GM12878 (cell line): ENCODE results near the gene CYP24A1. TPM values are rescaled to one million over a fixed set of nuclear protein-coding genes. Genes with fewer than 3 reads are reported as not detected.
A peak's percentile ranks its signal among the peaks of the same experiment; 100 is the strongest.
"Not testable (repeated sequence)": the region's sequence is repeated elsewhere in the genome, so short reads cannot be mapped to it uniquely, and the experiment has no call there.

Source experiments
- ATAC-seq: fragments of 200-7000 bp; cut with Tn5 transposase; 3 replicates; pipeline ENCODE4 v1.9.1; 2020; ENCODE audit warnings: mild to moderate bottlenecking, moderate library complexity
- BruUV-seq: library from RNA; stranded (reverse); fragments of 400-500 nt; replicated peaks from 2 replicates; lab custom pipeline; 2021; lab: Mats Ljungman, UMichigan
- CTCF ChIA-PET: fragments of 300-600 bp; sonication (Branson Sonifier 250); formaldehyde crosslinking; extraction: SDS; loops from one replicate; lab custom pipeline; 2021; ENCODE audit warnings: inconsistent platforms; lab: Yijun Ruan, JAX
- POLR2A ChIA-PET: fragments of 350-600 bp; formaldehyde crosslinking; extraction: SDS; loops from one replicate; lab custom pipeline; 2021; ENCODE audit warnings: inconsistent platforms; lab: Charles Lee
- RAD21 ChIA-PET: fragments of 300-600 bp; sonication (Branson Sonifier 250); formaldehyde crosslinking; loops from one replicate; lab custom pipeline; 2023; ENCODE audit warnings: antibody characterized with exemption; ENCODE audit not compliant: unreplicated experiment; lab: Charles Lee
- SMC1A ChIA-PET: fragments of 300-600 bp; sonication (Branson Sonifier 250); formaldehyde crosslinking; loops from one replicate; lab custom pipeline; 2023; ENCODE audit not compliant: unreplicated experiment, uncharacterized antibody; lab: Charles Lee
- DNase-seq: peaks from one replicate; pipeline ENCODE4 v3.0.0-alpha.2; 2011; ENCODE audit warnings: low read depth, low spot score
- FAIRE-seq: peaks from 3 replicates; lab custom pipeline; 2011; peaks lifted over from hg19 to GRCh38; lab: Jason Lieb, UNC
- H2AFZ ChIP-seq: 2 replicates; pipeline ENCODE4 v1.6.0; 2011; ENCODE audit warnings: low read depth, low read length, control low read depth; ENCODE audit not compliant: control insufficient read depth
- H3K27ac ChIP-seq: 2 replicates; pipeline ENCODE4 v1.5.1; 2011; ENCODE audit warnings: control low read depth; ENCODE audit not compliant: control insufficient read depth, insufficient read depth
- H3K27me3 ChIP-seq, 2 experiments: replicated peaks in 1 of 2; 2 replicates each; pipeline versions ENCODE4 v1.6.0 to v1.6.1; 2011; ENCODE audit warnings: low read length in 1 of 2; ENCODE audit not compliant: control insufficient read depth in 2 of 2, insufficient read depth in 2 of 2
- H3K36me3 ChIP-seq, 2 experiments: 2 replicates each; pipeline ENCODE4 v1.5.1; 2011; ENCODE audit warnings: low read length in 1 of 2; ENCODE audit not compliant: control insufficient read depth in 2 of 2, insufficient read depth in 2 of 2
- H3K4me1 ChIP-seq: 2 replicates; pipeline ENCODE4 v1.6.1; 2011; ENCODE audit warnings: mild to moderate bottlenecking, low read length, moderate library complexity, mixed read lengths; ENCODE audit not compliant: control insufficient read depth, insufficient read depth
- H3K4me2 ChIP-seq: 2 replicates; pipeline ENCODE4 v1.6.0; 2011; ENCODE audit warnings: control low read depth; ENCODE audit not compliant: control insufficient read depth, insufficient read depth
- H3K4me3 ChIP-seq: fragments of 200-600 bp; sonication (generic); 2 replicates; pipeline ENCODE4 v1.5.1; 2016
- H3K79me2 ChIP-seq: 2 replicates; pipeline ENCODE4 v1.6.0; 2011; ENCODE audit warnings: low read length; ENCODE audit not compliant: control insufficient read depth, insufficient read depth
- H3K9ac ChIP-seq: 2 replicates; pipeline ENCODE4 v1.8.0; 2011; ENCODE audit warnings: low read length, control low read depth, mixed read lengths; ENCODE audit not compliant: control insufficient read depth, insufficient read depth
- H3K9me3 ChIP-seq: replicated peaks from 3 replicates; pipeline ENCODE4 v1.5.1; 2011; ENCODE audit warnings: mild to moderate bottlenecking, low read length; ENCODE audit not compliant: control insufficient read depth, insufficient read depth
- H4K20me1 ChIP-seq: 2 replicates; pipeline ENCODE4 v1.6.0; 2011; ENCODE audit not compliant: control insufficient read depth, insufficient read depth
- ETV6 ChIP-seq, 2 experiments: fragments of 450-650 bp in 1 of 2; IDR thresholded peaks in 1 of 2; conservative IDR thresholded peaks in 1 of 2; 2 replicates each; pipeline ENCODE4 v1.6.1; 2014; ENCODE audit warnings: antibody characterized with exemption in 1 of 2, borderline replicate concordance in 1 of 2, low read depth in 1 of 2, mild to moderate bottlenecking in 1 of 2, moderate library complexity in 1 of 2
- NFXL1 ChIP-seq: fragments of 450-650 bp; IDR thresholded peaks from 2 replicates; pipeline ENCODE4 v1.6.1; 2017; ENCODE audit warnings: antibody characterized with exemption, mild to moderate bottlenecking, borderline replicate concordance
- SREBF1 ChIP-seq: IDR thresholded peaks from 2 replicates; pipeline ENCODE4 v1.6.1; 2012; ENCODE audit warnings: mild to moderate bottlenecking, low read length
- WGBS: methylation state at CpG from one replicate; pipeline ENCODE4 v1.1.6; 2016; ENCODE audit warnings: low lambda C conversion rate; ENCODE audit not compliant: insufficient replicate concordance, insufficient coverage; ENCODE audit errors: missing lambda C conversion rate; 5-methylcytosine and 5-hydroxymethylcytosine counted together
- in situ Hi-C: fragments of 300-500 bp; cut with MboI; formaldehyde crosslinking; loops from 9 replicates; pipeline ENCODE4 v1.14.3; 2018; ENCODE audit warnings: mixed read lengths
- intact Hi-C: fragments of 100-400 bp; cut with micrococcal nuclease; formaldehyde crosslinking; loops from one replicate; pipeline ENCODE4 v1.14.2; 2022; ENCODE audit not compliant: unreplicated experiment
- polyA plus RNA-seq, 11 experiments: library from polyadenylated mRNA; depleted of rRNA in 4 of 11; unstranded in 6 of 11; stranded (reverse) in 5 of 11; fragments of >200 nt; fragmentation: Nextera tagmentation in 4 of 11; fragmentation: Illumina TruSeq in 1 of 11; extraction: Ambion mirVana in 4 of 11; extraction: Trizol in 1 of 11; gene quantifications; 1 replicate in 1 of 11; 2 replicates in 10 of 11; pipeline versions ENCODE4 v1.2.1 to v1.2.3, GENCODE V29; 2011 to 2016; ENCODE audit warnings: inconsistent platforms in 2 of 11, missing spikeins in 2 of 11, low read depth in 1 of 11
- total RNA-seq, 4 experiments: library from RNA; depleted of rRNA in 3 of 4; stranded (reverse); fragments of >200 nt in 3 of 4; fragmentation: Illumina TruSeq in 1 of 4; extraction: Trizol in 1 of 4; gene quantifications; 2 replicates each; pipeline versions ENCODE4 v1.2.1 to v1.2.3, GENCODE V29; 2013 to 2021

CYP24A1 gene
- total and polyA plus RNA-seq, 10 of the 15 experiments (the other 5 are each of a cell fraction or from before 2014, with no cell fraction given): 0.69 TPM; not detected in 9

- no peaks in the 10 kb centered on the region; the same call in 2 of the 3 replicates for H3K9me3 ChIP-seq
- ATAC-seq: no peak
- H3K4me2 ChIP-seq: no peak overlapping the region
- no peak overlapping the region for H2AFZ ChIP-seq
- no peak overlapping the region for H3K27ac ChIP-seq
- 16% methylated on average over 3 of the region's 3 CpGs for WGBS
- no peak overlapping the region for H3K9ac ChIP-seq
- RAD21 ChIA-PET: no interaction called here
- TF ChIP-seq SREBF1 (no peak), NFXL1 (peak; percentile 44), ETV6 (conservative IDR thresholded peaks at IDR 0.05 in 1 of 2, IDR thresholded peaks at IDR 0.05 in 1 of 2; ENCODE audit: borderline replicate concordance in 1 of 2, low read depth in 1 of 2) (peak in 1 of 2 experiments; percentile 84; a peak in 2 of 4 replicates)
- TF ChIP-seq, all 136 proteins: peak for 2
- no TSS peak for BruUV-seq
- DNase-seq (no peak), FAIRE-seq (no peak)
- no peaks in the 10 kb centered on the region for H3K4me1 ChIP-seq
- no peaks in the 10 kb centered on the region for H3K36me3 ChIP-seq
- no peaks in the 10 kb centered on the region for H3K27me3 ChIP-seq
- SMC1A ChIA-PET: interaction anchor here (1.3 kb wide), 1 partner anchor 72 kb away, joined by 3 read pairs; no protein-coding TSS in a partner anchor
- POLR2A ChIA-PET: interaction anchor here (0.6 kb wide), 1 partner anchor 344 kb away, joined by 4 read pairs; no protein-coding TSS in a partner anchor
- intact Hi-C loops: no loop called here
- CTCF ChIA-PET: interaction anchor here (0.6 to 1.0 kb wide), 4 partner anchors 18 to 28 kb away, joined by 3 to 4 read pairs (median 3); no protein-coding TSS in a partner anchor
- H4K20me1 ChIP-seq: no peaks in the 10 kb centered on the region
- H3K79me2 ChIP-seq: no peaks in the 10 kb centered on the region
- in situ Hi-C loops: no loop called here
- H3K4me3 ChIP-seq: no peak overlapping the region
Observed at GRCh38 chr20:54126806-54127655, 46.8 kb downstream of the CYP24A1 start.

- BruUV-seq: not testable (repeated sequence)
Observed at GRCh38 chr20:54126328-54126727, 47.5 kb downstream of the CYP24A1 start.

More at GRCh38 chr20:54126328-54126727, 47.5 kb downstream of the CYP24A1 start:
- H2AFZ ChIP-seq, in situ Hi-C loops, H3K27ac ChIP-seq, H3K9me3 ChIP-seq, FAIRE-seq: not testable (repeated sequence)
- peak; percentile 77; the same call in 1 of the 2 replicates for TF ChIP-seq NFXL1
- TF ChIP-seq, all 136 proteins: peak for 1; not testable (repeated sequence) for 135
- 70% methylated on average over 12 of the region's 12 CpGs for WGBS
- H4K20me1 ChIP-seq, H3K4me1 ChIP-seq, H3K27me3 ChIP-seq, H3K4me3 ChIP-seq, H3K9ac ChIP-seq, RAD21 ChIA-PET, POLR2A ChIA-PET, ATAC-seq, H3K4me2 ChIP-seq, H3K79me2 ChIP-seq, intact Hi-C loops, DNase-seq, H3K36me3 ChIP-seq: not testable (repeated sequence)
- ChIA-PET CTCF (interaction anchor here (0.7 kb wide), 1 partner anchor 22 kb away, joined by 3 read pairs; no protein-coding TSS in a partner anchor), SMC1A (interaction anchor here (0.5 kb wide), 1 partner anchor 171 kb away, joined by 3 read pairs; no protein-coding TSS in a partner anchor)
